Left lung (tissue), 10 donors: Measurements from ENCODE around the gene EIF6. TPM values are rescaled to one million over a fixed set of nuclear protein-coding genes. Genes with fewer than 3 reads are reported as not detected.

ENCODE experiments used
- ATAC-seq: fragments of 200-7000 bp; cut with Tn5 transposase; one replicate; pipeline ENCODE4 v1.9.1; 2020; ENCODE audit warnings: moderate library complexity
- DNase-seq, 4 donors: peaks; one replicate each; pipeline ENCODE4 v3.0.0-alpha.2; 2013 to 2020
- H3K27ac ChIP-seq, 2 donors: fragments of 200-600 bp; sonication (generic) in 1 of 2; one replicate each; pipeline versions ENCODE4 v1.5.0 to v1.8.0; 2020 to 2021
- H3K27me3 ChIP-seq, 2 donors: fragments of 200-600 bp; sonication (generic) in 1 of 2; one replicate each; pipeline versions ENCODE4 v1.5.0 to v1.8.0; 2020 to 2021
- H3K36me3 ChIP-seq, 2 donors: fragments of 200-600 bp; sonication (generic) in 1 of 2; one replicate each; pipeline versions ENCODE4 v1.5.0 to v1.8.0; 2020 to 2021
- H3K4me1 ChIP-seq, 2 donors: fragments of 200-600 bp; one replicate each; pipeline ENCODE4 v1.8.0; 2021
- H3K4me3 ChIP-seq, 2 donors: fragments of 200-600 bp; sonication (generic) in 1 of 2; one replicate each; pipeline versions ENCODE4 v1.5.0 to v1.8.0; 2020 to 2021; ENCODE audit warnings: mild to moderate bottlenecking in 1 of 2
- H3K9me3 ChIP-seq, 2 donors: fragments of 200-600 bp; sonication (generic) in 1 of 2; one replicate each; pipeline versions ENCODE4 v1.5.0 to v1.8.0; 2020 to 2021
- intact Hi-C, 2 donors: fragments of 100-400 bp; cut with DNase I; formaldehyde crosslinking; loops; one replicate each; pipeline versions ENCODE4 v1.11.2 to v1.14.2; 2022
- polyA plus RNA-seq, 6 donors: library from polyadenylated mRNA; unstranded; fragments of 120-200 nt; gene quantifications; one replicate each; pipeline ENCODE4 v1.2.1, GENCODE V29; 2013; ENCODE audit not compliant: insufficient read length in 6 of 6
- total RNA-seq, 2 donors: library from RNA; stranded (reverse); fragmentation: NEBNext Ultra II Directional; extraction: Animal tissue kit (Norgen Biotek cat#: 25700); gene quantifications; one replicate each; pipeline ENCODE4 v1.2.1, GENCODE V29; 2021
- TF ChIP-seq, protein P1 (sequence below), 2 donors: fragments of 200-600 bp; sonication (generic) in 1 of 2; IDR thresholded peaks; one replicate each; pipeline versions ENCODE4 v1.5.0 to v1.8.0; 2021; ENCODE audit warnings: antibody characterized with exemption in 2 of 2
- donor health status: DM: no; HTN: yes; CAD: no.
- donor health status: DM: no; HTN: no; CAD: no.

Gene EIF6
- total and polyA plus RNA-seq, 8 donors: 95.6 to 111 (median 107) TPM

DNA sequence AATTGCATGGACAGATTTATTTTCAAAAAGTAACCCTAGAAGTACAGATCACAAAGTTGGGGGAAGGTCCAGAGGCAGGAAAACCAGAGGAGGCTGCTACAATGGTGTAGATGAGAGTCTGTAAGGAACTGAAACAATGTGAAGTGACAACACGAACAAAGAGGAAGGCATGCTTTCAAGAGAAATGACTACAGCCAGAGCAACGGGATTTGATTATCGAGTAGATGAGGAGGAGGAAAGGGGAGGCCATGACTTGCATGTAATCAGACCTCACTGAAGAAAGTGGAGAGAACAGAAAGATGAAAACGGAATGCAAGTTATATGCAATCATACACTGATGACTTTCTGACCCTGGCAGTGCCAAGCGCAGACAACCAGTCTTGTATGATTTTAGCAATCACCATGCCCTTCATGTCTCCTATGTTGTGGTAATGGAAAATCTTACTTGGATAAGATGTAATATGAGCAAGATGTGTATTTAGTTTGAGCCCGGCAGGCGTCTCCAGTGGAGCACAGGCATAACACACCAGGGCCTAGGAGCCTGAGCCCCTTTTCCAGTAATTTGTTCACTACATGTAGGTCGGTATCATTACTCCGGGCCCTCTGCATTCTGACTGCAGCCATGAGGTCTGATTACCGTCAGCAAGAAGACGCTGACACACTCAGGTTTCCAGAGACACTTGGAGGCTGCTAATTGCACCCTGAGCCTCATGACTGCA lies 41.6 kb upstream of the EIF6 start:
- DNase-seq (no peak), ATAC-seq (no peak)
- Histone ChIP-seq H3K4me3 (no peak overlapping the region), H3K27me3 (no peaks in the 10 kb centered on the region), H3K36me3 (no peaks in the 10 kb centered on the region), H3K9me3 (no peaks in the 10 kb centered on the region), H3K27ac (no peak overlapping the region), H3K4me1 (peaks cover 4 to 13% of the 10 kb centered on the region in 2 donors)
- intact Hi-C loops: no loop called here
- TF ChIP-seq, protein P1, sequence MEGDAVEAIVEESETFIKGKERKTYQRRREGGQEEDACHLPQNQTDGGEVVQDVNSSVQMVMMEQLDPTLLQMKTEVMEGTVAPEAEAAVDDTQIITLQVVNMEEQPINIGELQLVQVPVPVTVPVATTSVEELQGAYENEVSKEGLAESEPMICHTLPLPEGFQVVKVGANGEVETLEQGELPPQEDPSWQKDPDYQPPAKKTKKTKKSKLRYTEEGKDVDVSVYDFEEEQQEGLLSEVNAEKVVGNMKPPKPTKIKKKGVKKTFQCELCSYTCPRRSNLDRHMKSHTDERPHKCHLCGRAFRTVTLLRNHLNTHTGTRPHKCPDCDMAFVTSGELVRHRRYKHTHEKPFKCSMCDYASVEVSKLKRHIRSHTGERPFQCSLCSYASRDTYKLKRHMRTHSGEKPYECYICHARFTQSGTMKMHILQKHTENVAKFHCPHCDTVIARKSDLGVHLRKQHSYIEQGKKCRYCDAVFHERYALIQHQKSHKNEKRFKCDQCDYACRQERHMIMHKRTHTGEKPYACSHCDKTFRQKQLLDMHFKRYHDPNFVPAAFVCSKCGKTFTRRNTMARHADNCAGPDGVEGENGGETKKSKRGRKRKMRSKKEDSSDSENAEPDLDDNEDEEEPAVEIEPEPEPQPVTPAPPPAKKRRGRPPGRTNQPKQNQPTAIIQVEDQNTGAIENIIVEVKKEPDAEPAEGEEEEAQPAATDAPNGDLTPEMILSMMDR (IDR thresholded peaks at IDR 0.05): no peak

DNA sequence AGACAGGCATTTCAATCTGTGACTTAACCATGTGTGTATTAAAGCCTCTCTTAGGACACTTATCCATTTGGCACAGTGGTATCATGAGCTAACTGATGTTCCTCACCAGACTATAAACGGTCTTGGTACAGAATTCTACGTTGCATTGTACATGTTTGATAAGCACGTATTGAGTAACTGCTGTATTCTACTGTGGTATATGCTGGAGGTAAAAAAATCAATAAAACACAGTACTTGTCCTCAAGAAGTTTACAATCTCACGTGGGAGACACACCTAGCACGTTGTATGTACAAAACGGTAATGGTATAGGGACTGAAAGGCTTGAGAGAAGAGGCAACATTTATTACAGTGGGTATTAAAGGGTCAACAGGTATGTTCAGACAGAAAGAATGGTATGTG lies 40.8 kb upstream of the EIF6 start:
- TF ChIP-seq, protein P1 (IDR thresholded peaks at IDR 0.05): no peak
- intact Hi-C loops: no loop called here

DNA sequence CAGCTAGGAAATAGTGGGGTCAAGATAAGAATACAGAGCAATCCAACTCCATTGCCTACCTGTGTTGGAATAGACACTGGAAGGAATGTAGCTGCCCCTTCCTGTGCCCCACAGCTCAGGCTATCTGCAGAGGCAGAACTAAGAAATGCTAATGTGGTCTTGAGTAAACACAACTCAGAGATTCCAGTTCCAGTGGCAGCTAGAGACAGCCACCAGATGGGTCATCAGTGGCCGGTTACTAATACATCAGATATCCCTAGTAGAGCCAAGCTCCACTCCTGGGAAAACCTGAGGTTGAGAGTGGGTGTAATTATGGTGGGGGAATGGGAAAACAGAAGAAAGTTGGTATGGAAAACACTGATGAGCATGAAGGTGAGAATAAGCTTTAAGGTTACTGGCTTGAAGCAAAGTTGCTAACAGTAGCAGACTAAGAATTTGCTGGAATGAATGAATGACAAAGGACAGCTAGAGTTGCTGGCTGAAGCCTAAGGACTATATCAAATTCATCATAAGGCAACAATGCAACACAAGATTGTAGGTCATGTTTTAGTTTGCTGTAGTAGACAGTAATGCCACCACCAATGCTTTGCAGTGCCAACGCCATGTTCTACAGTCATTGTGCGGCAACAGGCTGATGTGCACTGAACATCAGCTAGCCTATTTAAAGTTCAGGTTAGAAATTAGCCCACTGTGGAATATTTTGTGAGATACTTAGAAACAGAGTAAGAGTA lies 36.0 kb upstream of the EIF6 start:
- TF ChIP-seq, protein P1 (IDR thresholded peaks at IDR 0.05): no peak
- Histone ChIP-seq H3K9me3 (no peaks in the 10 kb centered on the region), H3K27me3 (no peaks in the 10 kb centered on the region), H3K27ac (no peak overlapping the region), H3K36me3 (no peaks in the 10 kb centered on the region), H3K4me3 (no peak overlapping the region), H3K4me1 (peaks cover under 1 to 11% of the 10 kb centered on the region in 2 donors)
- DNase-seq (no peak), ATAC-seq (no peak)
- intact Hi-C loops: no loop called here

More for the DNA sequence above, 40.8 kb upstream of the EIF6 start:
- H3K27ac ChIP-seq: no peak overlapping the region
- no peaks in the 10 kb centered on the region for H3K36me3 ChIP-seq
- ATAC-seq: no peak
- H3K9me3 ChIP-seq: no peaks in the 10 kb centered on the region
- no peak overlapping the region for H3K4me3 ChIP-seq
- peaks cover 4 to 13% of the 10 kb centered on the region in 2 donors for H3K4me1 ChIP-seq
- no peaks in the 10 kb centered on the region for H3K27me3 ChIP-seq
- DNase-seq: no peak

DNA sequence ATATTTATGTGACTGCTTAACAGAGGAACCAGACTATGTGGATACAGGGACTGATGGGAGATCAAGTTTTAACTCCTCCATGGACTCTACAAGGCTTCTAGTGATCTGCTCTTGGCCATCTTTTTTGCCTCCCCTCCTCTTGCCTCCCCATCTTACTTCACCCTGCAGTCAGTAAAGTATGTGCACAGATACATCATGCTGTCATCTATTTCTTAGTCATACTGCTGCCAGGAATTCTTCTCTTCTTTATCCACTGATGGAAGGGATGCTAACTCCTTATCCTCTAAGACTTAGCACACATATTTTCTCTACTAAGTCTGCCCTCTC lies 35.3 kb upstream of the EIF6 start:
- Histone ChIP-seq H3K27me3 (no peaks in the 10 kb centered on the region), H3K36me3 (no peaks in the 10 kb centered on the region), H3K4me3 (no peak overlapping the region), H3K9me3 (no peaks in the 10 kb centered on the region), H3K27ac (no peak overlapping the region), H3K4me1 (peaks cover 7 to 11% of the 10 kb centered on the region in 2 donors)
- intact Hi-C loops: no loop called here
- ATAC-seq (no peak), DNase-seq (no peak)
- TF ChIP-seq, protein P1 (IDR thresholded peaks at IDR 0.05): no peak

DNA sequence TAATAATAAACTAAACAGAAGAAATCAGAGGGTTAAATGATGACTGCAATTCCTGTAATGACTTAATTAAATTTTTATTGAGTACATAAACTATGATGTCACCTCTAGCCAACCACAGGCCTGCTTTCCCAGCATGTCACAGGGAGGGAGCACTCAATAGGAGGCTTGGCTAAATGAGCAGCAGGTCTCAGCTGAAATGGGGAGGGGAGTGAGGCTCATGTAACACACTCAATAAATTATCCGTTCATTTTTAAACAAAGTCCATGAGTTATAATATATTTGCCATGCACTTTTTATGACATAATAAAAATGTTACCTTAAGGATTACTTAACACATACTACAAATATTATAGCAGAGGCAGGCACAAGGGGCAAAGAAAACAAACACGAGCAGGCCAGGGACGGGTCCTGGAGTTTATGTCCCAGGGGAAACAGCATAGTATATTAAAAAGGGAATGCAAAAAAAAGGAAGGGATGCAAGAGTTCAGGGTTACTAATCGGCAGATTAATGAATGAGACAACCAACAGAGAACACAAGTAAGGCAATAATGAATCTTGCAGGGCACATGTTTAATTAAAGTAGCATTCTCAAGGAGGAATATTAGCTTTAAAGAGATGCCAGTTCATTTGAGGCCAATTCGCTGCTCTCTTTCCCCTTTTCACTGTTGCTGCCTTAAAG lies 34.8 kb upstream of the EIF6 start:
- DNase-seq: no peak
- peaks cover 9 to 11% of the 10 kb centered on the region in 2 donors for H3K4me1 ChIP-seq
- ATAC-seq: peak; percentile 21
- H3K9me3 ChIP-seq: no peaks in the 10 kb centered on the region
- H3K4me3 ChIP-seq: no peak overlapping the region
- TF ChIP-seq, protein P1 (IDR thresholded peaks at IDR 0.05): no peak
- peaks cover 0 to 1% of the 10 kb centered on the region in 2 donors for H3K36me3 ChIP-seq
- intact Hi-C loops: no loop called here
- H3K27me3 ChIP-seq: no peaks in the 10 kb centered on the region
- peak overlapping the region; percentile 10 to 42 for H3K27ac ChIP-seq
